ENCODE measurements around the gene RNASEH1.
"Not testable (repeated sequence)": the region's sequence is repeated elsewhere in the genome, so short reads cannot be mapped to it uniquely, and the experiment has no call there.

The RNASEH1 gene

DNA sequence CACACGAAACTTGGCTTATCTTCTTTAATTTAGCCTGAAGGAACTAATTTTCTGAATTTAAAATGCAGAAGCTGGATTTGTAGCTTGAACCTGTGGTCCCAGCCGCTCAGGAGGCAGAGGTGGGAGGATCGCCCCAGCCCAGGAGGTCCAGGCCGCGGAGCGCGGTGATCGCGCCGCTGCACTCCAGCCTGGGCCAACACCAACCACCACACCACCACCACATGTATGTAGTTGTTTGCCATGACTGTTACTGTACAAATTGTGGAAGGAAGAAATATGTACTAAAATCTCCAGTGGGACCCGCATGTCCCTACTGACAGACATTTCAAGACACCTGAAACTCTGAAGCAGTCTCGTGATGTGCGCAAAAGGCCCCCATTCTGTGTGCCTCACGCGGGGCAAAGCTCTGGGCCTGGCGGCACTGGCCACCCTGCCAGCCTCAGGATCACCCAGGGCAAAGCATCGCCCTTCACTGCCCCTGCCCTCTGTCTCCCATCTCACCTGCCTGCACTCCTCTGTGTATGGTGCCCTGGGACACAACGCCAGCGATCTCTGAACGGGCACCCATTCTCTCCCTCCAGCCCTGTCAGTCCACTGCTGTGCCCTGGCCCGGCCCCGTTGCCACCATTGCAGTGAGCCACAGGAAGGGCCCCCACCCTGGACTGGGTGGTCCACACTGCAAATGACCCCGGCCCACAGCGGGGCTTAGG is 28.7 kb downstream of the RNASEH1 start:
- in situ Hi-C loops (cut with HindIII; ENCODE audit: low pct_ligation_motif_present, low pct_unique_long_range_greater_than_20kb, low sequenced_read_pairs) = no loop called here
- no peak for DNase-seq

DNA sequence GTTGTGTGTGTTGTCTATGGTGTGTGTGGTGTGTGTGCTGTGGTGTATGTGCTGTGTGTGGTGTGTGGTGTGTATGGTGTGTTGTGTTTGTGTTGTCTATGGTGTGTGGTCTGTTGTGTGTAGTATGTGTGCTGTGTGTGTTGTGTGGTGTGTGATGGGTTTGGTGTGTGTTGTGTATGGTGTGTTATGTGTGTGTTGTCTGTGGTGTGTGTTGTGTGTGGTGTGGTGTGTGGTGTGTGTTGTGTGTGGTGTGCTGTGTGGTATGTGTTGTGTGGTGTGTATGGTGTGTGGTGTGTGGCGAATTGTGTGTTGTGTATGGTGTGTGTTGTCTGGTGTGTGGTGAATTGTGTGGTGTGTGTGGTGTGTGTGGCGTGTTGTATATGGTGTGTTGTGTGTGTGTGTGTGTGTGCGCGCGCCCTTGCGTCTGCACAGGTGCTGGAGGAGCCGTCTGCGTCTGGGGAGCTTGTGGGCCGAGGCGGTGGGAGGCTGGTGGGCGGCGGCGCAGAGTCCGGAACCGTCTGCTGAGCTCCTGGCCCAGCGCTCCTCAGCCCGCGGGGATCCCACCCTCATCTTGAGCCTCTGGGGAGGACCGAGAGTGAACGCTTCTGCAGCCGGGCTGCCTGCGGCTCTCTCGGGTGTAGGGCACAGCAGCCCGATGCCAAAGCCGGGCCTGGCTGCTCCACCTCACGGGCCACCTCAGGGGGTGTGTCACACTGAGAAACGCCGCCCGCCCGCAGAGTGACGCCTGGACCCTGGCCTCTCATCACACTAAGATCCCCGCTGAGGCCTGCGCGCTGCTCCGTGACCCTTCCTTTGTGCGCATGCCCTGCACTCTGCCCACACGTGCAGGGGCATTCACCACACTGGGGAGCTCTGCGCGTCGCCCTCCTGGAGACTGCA is 30.0 kb downstream of the RNASEH1 start:
- in situ Hi-C loops (cut with HindIII; ENCODE audit: low pct_ligation_motif_present, low pct_unique_long_range_greater_than_20kb, low sequenced_read_pairs) = no loop called here
- DNase-seq = no peak

DNA sequence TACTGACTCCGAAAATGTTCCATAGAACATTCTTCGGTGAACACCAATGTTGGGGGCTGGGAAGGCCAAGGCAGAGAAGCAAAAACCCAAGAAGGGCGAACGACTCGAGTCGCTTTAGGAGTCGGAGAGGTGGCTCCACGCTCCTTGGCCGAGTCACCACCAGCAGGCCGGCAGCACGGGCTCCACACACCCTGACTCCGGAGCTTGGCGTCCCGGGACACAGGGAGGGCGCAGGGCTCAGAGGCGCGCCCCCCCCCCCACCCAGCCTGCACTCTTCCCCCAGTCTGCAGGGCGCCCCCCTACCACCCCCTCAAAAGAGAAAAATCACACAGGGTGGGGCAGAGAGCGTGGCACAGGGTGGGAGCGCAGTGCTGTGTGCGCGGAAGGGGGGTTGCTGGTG is 31.3 kb downstream of the RNASEH1 start:
- in situ Hi-C loops (cut with HindIII; ENCODE audit: low pct_ligation_motif_present, low pct_unique_long_range_greater_than_20kb, low sequenced_read_pairs) = no loop called here
- no peak for DNase-seq

DNA sequence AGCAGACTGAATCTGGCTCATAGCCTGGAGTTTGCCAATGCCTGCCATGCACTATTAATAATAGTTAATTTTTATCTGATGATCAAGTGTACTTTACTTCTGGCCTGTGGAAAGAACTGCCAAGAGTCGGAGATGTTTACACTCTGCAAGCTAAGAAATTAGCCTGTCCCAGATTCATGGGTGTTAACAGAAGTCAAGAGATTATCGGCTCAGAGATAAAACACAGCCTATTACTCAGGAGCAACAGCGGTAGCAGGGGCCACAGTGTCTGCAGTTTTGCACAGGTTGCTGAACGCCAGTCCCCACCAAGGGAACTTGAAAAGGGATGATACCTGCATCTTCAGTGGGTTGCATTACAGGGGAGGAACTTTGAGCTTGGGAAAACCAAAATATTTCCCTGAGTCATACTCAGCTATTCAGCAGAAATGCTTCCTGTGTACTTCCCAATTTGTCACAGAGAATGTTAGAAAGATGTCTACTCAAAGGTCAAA is 34.5 kb downstream of the RNASEH1 start:
- in situ Hi-C loops (cut with HindIII; ENCODE audit: low pct_ligation_motif_present, low pct_unique_long_range_greater_than_20kb, low sequenced_read_pairs) = no loop called here
- DNase-seq = no peak

DNA sequence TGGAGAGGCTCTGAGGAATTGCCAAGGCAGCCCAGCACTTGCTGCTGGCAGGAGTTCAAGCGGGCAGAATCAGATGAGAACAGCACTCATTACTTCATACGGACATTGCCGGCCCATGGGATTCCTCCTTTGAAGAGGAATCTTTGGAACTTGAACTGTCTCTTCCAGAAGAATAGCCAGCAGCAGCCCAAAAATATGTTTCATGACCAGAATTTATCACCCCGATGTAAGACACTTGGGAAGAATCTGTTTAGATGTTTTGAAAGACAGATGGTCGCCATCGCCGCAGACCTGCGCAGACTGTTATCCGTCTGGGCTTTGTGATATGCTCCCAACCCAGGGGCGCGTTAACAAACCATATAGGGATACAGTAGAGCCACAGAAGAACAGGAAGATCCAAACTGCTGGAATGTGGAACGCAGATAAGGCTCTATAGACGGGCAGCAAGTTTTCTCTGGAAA is 35.1 kb downstream of the RNASEH1 start:
- DNase-seq = no peak
- in situ Hi-C loops (cut with HindIII; ENCODE audit: low pct_ligation_motif_present, low pct_unique_long_range_greater_than_20kb, low sequenced_read_pairs) = no loop called here

DNA sequence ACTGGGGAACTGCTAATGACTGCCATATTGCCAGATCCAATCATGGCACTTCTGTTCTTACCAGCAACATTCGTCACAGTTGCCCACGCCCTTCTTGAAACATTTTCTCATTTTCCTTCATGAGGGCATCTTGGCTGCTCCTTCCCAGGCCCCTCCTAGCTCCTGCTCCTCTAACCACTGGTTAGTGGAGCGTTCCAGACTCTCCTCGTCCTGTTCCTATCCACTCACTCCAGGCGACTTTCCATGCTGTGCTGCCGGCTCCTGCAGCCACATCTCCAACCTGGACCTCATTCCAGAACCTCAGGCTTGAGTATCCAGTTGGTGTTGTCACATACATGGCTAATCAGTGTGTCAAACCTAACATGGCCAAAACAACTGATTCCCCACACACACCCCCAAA is 37.5 kb downstream of the RNASEH1 start:
- in situ Hi-C loops (cut with HindIII; ENCODE audit: low pct_ligation_motif_present, low pct_unique_long_range_greater_than_20kb, low sequenced_read_pairs) = no loop called here
- DNase-seq = no peak

DNA sequence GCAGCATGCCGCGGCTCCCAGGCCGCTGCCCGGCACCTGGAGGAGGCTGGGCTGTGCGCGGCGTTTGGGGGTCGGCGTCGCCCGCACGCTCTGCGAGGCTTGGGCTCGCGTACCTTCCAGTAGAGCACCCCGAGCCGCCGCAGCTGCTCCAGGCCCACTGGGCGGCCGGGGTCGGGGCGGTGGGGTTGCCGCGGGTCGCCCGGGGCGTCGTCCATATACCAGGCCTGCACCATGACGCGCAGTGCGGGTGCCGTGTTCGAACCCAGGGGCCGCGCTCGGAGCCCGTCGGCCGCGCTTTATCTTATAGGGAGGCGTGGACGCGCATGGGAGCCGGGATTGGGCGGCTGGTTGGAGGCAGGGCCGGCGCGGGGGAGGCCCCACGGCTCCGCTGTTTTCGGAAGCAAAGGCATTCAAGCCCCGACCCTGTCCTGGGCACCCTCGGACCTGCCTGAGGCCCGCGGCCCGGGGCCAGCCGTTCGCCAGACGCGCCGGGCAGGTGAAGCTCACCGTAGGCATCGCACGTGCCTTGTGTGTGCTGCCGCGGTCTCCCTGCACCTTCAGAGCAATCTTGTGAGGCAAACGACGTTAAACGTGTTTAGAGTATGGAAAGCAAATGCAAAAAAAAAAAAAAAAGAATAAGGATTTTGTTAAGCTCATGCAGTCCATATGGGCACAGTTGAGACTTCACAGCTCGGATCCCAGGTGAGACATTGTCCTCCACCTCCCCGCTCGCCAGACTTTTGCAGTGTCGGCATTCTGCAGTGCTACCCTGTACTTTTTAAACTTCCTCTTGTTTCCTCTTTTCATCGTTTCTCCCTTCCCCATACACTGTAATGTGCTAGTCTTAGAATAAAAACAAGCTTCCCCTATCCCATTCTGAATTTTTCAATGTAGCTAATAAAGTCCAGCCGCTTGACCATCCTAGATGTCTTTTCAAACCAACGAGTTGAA is 38.6 kb downstream of the RNASEH1 start, which contains the start of gene ADI1:
Gene ADI1, minus strand, starts transcription at position 277 of the 951 bp plus-strand sequence. Its CDS starts 44 bp downstream, at position 233.
- DNase-seq = peak; percentile 87
- in situ Hi-C loops (cut with HindIII; ENCODE audit: low pct_ligation_motif_present, low pct_unique_long_range_greater_than_20kb, low sequenced_read_pairs) = no loop called here

DNA sequence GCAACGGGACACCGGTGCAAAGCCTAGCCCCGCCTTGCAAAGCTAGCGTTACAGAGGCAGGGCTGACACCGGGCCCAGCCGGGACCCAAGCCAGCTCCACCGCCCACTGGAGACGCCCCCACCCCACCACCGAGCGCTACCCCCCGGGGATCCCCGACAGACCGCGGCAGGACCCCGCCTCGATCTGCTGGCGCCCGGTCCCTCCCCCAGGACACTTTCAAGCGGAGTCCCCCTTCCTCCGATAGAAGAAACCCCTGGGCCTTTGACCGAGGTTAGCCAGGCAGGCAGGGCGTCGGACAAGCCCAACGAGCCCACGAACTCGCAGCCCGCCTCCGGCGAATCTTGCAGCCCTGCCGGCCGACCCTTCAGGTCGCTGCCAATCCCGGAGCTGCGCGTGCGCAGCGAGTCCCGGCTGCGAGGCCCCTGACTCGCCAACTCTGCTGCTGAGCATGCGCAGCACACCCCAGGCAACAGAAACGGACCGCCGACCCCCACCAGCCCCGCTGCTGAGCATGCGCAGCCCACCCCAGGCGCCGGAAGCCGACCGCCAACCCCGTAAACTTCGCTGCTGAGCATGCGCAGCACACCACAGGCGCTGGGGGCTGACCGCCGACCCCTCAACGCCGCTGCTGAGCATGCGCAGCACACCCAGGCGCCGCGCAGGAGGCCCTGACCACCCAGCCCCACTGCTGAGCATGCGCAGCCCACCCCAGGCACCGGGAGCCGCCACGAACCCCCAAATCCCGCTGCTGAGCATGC is 39.5 kb downstream of the RNASEH1 start:
- in situ Hi-C loops (cut with HindIII; ENCODE audit: low pct_ligation_motif_present, low pct_unique_long_range_greater_than_20kb, low sequenced_read_pairs) = no loop called here
- DNase-seq = peak; percentile 98

DNA sequence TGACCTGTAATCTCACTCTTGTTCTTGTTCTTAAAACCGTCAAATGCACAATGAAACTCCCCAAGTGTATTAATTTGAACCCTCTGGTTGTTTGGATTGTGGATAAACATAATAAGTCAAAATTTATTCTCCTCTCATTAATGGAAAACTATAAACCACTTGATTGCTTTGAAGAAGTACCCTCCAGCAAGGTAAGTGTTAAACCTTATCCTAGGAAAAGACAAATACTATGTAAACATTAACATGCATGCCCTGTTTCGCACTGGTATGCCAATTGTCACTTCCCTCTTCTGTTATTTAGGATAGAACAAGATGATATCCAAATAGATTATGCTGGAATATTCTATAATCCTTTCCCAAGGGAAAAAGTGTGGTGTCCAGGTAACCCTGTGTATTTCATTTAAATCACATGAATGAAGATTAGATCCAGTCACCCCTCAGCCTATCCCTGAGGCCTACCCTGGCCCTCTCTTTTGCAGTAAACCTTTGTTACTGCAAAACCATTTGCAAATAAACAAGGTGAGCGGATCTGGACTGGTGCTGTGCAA is 40.1 kb downstream of the RNASEH1 start:
- DNase-seq = no peak
- in situ Hi-C loops (cut with HindIII; ENCODE audit: low pct_ligation_motif_present, low pct_unique_long_range_greater_than_20kb, low sequenced_read_pairs) = no loop called here

DNA sequence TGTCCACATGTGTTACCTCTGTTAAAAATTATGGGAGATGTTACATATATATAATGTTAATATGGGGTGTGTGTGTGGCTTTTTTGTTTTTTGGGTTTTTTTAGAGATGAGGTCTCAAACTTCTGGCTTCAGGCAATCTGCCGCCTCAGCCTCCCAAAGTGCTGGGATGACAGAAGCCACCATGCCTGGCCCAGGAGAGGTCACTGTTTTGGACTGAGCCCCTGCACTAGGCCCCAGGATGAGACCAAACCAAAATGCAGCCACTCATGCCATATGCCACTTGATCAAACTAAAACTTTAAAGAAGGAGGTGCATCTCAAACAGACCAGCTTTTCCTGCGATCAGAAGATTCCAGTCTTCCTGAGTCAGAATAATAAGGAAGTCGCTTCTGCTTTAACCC is 41.3 kb downstream of the RNASEH1 start:
- no peak for DNase-seq
- in situ Hi-C loops (cut with HindIII; ENCODE audit: low pct_ligation_motif_present, low pct_unique_long_range_greater_than_20kb, low sequenced_read_pairs) = no loop called here

DNA sequence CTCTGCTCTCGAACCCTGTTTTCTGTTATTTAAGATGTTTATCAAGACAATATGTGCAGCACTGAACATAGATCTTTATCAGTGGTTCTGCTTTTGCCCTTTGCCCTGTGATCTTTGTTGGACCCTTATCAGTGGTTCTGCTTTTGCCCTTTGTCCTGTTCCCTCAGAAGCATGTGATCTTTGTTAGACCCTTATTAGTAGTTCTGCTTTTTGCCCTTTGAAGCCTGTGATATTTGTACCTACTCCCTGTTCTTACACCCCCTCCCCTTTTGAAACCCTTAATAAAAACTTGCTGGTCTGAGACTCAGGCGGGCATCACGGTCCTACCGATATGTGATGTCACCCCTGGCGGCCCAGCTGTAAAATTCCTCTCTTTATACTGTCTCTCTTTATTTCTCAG is 42.7 kb downstream of the RNASEH1 start:
- in situ Hi-C loops (cut with HindIII; ENCODE audit: low pct_ligation_motif_present, low pct_unique_long_range_greater_than_20kb, low sequenced_read_pairs); DNase-seq: not testable (repeated sequence)

DNA sequence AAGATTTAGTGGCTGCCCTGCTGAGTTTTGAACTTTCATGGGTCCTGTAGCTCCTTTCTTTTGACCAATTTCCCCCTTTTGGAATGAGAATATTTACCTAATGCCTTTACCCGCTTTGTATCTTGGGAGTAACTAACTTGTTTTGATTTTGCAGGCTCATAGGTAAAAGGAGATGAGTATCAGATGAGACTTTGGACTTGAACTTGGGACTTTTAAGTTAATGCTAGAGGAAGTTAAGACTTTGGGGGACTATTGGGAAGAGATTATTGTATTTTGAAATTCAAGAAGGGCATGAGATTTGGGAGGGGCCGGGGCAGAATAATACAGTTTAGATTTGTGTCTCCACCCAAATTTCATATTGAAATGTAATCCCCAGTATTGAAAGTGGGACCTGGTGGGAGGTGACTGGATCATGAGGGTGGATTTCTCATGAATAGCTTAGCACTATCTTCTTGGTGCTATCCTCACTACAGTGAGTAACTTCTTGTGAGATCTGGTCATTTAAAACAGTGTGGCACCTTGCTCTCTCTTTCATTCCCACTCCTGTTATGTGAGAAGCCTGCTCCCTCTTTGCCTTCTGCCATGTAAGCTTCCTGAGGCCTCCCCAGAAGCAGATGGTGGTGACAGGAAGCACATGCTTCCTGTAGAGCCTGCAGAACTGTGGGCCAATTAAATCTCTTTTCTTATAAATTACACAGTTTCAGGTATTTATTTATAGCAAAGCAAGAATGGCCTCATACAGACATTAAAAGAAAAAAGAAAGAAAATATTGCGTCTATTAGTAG is 44.9 kb downstream of the RNASEH1 start:
- no peak for DNase-seq
- in situ Hi-C loops (cut with HindIII; ENCODE audit: low pct_ligation_motif_present, low pct_unique_long_range_greater_than_20kb, low sequenced_read_pairs) = no loop called here

DNA sequence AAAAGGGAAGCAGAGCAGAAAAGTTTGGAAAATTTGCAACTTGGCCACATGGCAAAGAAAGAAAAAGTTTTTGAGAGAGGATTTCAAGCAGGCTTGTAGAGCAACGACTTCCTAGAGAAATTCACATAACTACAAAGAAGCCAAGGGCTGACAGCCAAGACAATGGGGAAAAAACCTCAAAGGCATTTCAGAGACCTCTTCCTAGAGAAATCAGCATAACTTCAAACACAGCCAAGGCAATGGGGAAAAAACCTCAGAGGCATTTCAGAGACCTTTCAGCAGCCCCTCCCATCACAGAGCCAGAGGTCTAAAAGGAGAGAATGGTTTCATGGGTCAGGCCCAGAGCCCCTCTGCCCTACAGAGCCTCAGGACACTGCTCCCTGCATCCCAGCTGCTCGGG is 46.0 kb downstream of the RNASEH1 start:
- in situ Hi-C loops (cut with HindIII; ENCODE audit: low pct_ligation_motif_present, low pct_unique_long_range_greater_than_20kb, low sequenced_read_pairs) = no loop called here
- no peak for DNase-seq

DNA sequence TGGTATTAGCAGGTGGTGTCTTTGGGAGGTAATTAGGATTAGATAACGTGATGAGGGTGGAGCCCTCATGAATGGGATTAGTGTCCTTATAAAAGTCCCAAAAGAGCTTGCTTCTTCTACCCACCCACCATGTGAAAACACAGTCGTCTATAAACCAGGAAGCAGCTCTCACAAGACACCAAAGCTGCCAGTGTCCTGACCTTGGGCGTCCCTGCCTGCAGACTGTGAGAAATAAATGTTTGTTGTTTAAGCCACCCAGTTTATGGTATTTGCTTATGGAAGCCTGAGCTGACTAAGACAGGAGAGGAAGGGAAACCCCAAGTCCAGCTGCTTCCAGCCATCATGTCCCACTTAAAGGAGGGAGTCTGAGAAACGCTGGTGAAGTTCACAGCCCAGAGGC is 52.4 kb downstream of the RNASEH1 start:
- DNase-seq = no peak
- in situ Hi-C loops (cut with HindIII; ENCODE audit: low pct_ligation_motif_present, low pct_unique_long_range_greater_than_20kb, low sequenced_read_pairs) = no loop called here

DNA sequence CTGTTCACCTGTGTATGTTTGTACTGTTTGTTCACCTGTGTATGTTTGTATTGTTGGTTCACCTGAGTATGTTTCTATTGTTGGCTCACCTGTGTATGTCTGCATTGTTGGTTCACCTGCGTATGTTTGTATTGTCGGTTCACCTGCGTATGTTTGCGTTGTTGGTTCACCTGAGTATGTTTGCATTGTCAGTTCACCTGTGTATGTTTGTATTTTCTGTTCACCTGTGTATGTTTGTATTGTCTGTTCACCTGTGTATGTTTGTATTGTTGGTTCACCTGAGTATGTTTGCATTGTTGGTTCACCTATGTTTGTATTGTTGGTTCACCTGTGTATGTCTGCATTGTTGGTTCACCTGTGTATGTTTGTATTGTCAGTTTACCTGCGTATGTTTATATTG is 53.4 kb downstream of the RNASEH1 start:
- no peak for DNase-seq
- in situ Hi-C loops (cut with HindIII; ENCODE audit: low pct_ligation_motif_present, low pct_unique_long_range_greater_than_20kb, low sequenced_read_pairs) = no loop called here

DNA sequence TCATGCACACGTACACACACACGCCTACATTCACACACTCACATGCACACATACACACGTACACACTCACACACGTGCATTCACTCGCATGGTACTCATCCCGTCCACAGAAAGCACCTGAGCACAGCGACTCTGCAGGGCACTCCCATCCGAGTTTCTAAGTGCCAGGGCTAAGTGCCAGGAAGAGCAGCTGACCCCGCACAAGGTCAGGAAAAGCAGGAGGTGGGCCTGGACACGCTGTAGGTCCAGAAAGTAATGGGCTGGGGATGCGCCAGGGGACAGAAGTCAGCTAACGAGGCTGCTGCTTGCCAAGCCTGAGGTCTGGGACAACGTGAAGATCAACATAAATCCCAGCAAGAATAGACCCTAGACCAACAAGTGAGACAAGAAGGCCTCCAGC is 54.6 kb downstream of the RNASEH1 start:
- DNase-seq = no peak
- in situ Hi-C loops (cut with HindIII; ENCODE audit: low pct_ligation_motif_present, low pct_unique_long_range_greater_than_20kb, low sequenced_read_pairs) = no loop called here

DNA sequence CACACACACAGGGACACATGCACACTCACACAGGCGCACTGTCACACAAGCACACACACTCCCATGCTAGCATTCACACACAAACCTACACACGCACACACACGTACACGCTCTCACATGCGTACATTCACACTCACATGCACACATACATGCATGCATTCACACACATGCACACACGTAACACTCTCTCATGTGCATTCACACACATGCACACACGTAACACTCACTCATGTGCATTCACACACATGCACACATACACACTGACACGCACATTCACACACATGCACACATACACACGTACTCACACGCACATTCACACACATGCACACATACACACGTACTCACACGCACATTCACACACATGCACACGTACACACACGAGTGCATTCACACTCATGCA is 55.1 kb downstream of the RNASEH1 start:
- in situ Hi-C loops (cut with HindIII; ENCODE audit: low pct_ligation_motif_present, low pct_unique_long_range_greater_than_20kb, low sequenced_read_pairs) = no loop called here
- no peak for DNase-seq

All from ACHN (cell line).